ENCODE results near the gene RAD51AP2.

- TF ChIP-seq POLR2A (IDR thresholded peaks at IDR 0.05) (no peak), CTCF (IDR thresholded peaks at IDR 0.05) (no peak)
Measured at GRCh38 chr2:17557596-17557995, 39.4 kb upstream of the RAD51AP2 start.

Data from heart left ventricle (tissue), 13 donors.